NCI-H128 (cell line): Measurements from ENCODE around the gene MT2A.

ENCODE experiments used
- DNase-seq: peaks from one replicate; lab custom pipeline; 2025; ENCODE audit not compliant: unreplicated experiment; lab: John Stamatoyannopoulos, UW

Gene MT2A

DNA sequence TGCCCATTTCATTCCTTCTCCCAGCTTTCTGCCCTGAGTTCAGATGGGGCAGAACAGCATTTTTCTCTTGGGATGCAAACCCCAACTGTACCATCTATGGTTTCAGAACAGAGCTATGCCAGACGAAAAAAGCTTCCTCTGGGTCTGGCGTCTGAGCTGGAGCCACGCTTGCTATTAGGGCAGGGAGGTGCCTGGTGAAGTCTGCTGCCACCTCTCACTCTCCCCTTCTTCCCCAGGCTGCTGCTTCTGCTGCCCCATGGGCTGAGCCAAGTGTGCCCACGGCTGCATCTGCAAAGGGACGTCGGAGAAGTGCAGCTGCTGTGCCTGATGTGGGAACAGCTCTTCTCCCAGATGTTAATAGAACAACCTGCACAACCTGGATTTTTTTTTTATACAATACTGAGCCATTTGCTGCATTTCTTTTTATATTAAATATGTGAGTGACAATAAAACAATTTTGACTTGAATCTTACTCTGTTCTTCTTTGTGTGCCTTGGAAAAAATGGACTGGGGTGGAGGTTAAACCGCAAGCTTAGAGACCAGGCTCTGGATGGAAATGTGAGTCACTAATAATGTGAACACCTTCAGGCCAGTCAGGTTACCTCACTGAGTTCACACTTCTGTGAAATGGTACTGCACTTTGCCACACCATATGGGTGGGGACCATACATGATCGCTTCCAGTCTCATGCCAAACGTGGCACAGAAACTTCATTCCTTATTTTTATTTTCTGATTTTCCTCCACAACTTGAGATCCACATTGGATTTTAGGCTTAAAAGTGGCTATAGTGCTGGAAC lies 28.4 kb downstream of the MT2A start:
- no peak for DNase-seq

DNA sequence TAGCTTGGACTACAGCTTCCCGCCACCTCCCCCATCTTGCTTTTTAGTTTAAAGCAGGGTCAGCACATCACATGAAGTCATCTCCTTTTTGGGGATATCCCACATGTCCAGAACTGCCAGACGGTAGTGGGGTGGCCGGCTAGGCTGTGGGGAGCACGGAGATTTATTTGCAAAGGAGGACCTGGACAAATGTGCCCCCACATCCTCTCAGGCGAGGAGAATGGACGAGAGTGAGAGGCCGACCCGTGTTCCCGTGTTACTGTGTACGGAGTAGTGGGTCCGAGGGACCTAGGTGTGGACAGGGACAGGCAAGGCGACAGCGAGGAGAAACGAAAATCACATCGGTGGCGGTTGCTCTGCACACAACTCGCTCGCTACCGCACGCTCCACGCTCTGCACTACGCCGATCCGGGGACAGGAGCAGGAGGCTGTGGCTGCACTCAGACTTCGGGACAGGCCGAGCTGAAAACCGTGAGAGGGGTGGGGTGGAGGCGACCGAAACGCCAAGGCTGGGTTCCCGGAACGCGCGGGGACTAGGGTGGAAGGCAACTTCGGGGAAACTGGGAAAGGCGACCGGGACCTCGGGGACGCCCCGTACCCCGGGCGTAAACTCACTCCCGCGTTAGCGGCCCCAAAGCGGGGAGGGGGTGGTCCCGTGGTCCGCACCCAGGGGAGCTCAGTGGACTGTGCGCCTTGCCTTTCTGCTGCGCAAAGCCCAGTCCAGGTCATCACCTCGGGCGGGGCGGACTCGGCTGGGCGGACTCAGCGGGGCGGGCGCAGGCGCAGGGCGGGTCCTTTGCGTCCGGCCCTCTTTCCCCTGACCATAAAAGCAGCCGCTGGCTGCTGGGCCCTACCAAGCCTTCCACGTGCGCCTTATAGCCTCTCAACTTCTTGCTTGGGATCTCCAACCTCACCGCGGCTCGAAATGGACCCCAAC lies 29.7 kb downstream of the MT2A start, which contains the start of gene MT1A:
Gene MT1A, plus strand, starts transcription at position 853 of the 937 bp plus-strand sequence. Its CDS starts 73 bp downstream, at position 926.
- no peak for DNase-seq

DNA sequence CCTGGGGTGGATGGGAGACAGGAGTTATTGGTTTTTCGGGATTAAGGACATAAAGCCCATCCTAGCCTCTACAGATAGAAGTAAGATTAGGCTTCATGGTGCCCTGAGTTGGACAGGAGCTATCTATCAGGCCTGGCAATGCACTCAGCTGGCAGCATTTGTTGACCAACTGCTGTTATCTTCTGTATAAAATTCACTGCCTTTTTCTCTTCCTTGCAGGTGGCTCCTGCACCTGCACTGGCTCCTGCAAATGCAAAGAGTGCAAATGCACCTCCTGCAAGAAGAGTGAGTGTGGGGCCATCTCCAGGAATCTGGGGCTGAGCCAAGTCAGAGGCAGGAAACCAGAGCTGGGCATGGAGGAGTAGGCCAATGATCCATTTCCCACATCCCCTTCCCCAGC lies 30.7 kb downstream of the MT2A start:
- DNase-seq: no peak

DNA sequence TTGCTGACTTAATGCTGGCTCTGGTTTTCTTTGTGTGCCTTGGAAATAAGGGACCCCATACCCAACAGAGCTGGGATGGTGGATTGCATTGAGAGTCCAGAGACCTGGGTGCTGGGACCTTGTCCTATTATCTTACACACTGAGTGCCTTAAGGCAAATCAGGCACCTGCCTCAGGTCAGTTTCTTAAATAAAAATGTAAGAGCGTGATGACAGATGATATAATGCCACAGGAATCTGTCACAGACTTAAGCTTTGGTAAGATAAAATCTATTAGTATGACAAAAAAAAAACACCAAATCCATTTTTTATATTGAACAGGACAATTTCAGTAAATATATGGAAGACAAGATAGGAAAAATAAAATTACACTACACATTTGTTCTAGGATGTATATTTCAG lies 31.7 kb downstream of the MT2A start:
- no peak for DNase-seq

DNA sequence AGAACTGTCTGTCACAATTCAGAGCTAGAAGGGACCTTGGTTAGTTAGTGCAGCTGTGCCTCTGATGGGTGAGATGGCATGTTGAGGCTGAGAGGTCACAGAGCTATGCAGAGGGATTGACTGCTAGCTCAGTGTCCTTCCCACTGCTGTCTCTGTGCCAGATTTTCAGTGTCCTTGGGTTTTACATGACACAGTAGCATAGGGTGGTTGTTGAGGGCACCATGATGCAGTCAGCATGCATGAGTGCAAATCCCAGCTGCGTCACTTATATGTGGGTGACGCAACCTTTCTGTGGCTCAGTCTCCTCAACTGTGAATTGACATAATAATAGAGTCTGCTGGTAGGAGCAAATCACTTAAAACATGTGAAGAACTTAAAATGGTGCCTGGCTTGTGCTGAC lies 32.8 kb downstream of the MT2A start:
- DNase-seq: no peak

DNA sequence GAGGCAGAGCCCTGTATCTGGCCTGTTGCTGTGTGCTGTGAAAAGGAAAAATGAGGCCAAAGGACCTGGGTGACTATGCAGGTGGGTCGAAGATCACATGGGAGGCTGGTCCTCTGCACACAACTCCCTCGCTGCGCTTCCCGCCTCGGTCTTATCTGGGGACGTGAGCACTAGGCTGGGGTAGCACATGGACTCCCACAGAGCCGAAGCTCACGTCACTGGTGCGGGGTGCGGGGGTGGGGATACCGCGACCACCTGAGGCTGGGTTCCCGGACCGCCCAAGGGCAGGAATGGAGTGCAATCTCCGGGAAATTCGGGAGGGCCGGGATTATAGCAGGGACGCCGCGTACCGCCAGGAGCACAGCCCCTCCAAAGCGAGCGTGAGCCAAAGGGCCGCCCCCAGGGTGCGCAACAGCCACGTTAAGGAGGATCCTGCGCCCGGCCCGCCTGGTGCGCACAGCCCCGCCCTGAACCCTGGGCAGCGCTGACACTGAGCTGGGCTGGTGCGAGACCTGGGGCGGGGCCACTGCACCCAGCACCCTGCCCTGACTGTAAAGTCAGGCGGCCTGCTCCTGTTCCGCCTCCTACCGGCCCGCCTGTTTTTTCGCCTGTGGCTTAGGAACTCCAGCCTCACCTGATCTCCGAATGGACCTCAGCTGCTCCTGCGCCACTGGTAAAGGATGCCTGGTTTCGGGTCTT lies 34.8 kb downstream of the MT2A start:
- DNase-seq: no peak

DNA sequence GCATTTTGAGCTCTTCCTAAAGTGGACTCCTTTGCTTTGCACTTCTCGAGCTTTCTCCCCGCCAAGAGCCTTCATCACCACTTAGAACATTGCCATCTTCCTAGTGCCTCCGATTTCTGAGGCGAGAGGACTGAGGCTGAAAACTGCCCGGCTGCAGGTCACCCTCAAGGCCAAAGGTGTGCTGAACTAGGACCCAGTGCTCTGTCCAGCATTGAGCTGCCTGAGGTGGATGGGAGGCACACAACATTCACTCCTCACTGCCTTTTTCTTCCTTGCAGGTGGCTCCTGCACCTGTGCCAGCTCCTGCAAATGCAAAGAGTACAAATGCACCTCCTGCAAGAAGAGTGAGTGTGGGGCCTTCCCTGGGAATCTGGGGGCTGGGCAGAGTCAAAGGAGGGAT lies 35.4 kb downstream of the MT2A start:
- no peak for DNase-seq

DNA sequence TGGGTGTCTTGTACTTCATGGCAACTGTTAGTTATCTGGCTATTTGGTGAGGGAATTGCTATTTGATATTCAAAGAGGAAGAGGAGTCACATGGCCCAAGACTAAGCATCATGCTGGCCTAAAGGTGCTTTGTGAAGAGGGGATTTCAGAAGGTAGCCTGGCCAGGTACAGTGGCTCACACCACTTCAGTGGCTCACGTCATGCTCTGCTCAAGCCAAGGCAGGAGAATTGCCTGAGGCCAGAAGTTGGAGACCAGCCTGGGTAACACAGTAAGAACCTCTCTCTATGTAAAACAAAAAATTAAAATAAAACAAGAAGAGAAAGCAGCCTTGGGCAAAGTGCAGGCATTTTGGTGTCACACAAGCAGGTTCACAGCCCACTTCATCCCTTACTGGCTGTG lies 36.9 kb downstream of the MT2A start:
- no peak for DNase-seq

DNA sequence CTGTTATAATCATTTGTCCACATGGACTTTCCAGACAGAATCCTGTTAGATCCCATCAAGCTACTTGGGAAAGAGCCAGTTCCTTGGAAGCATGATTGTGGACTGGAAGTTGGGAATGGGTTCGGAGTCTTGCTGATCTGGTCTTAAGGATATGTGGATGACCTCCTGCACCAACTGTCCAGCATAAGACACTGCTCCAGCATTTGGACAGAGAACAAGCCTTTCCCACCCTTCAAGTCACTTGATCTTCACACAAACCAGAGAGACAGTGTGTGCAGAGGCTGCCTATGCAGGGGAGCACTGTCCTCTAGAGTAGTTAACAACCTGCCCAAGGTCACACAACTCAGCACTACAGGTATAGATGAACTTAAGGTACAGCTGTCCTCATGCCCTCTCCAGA lies 37.5 kb downstream of the MT2A start:
- DNase-seq: no peak

DNA sequence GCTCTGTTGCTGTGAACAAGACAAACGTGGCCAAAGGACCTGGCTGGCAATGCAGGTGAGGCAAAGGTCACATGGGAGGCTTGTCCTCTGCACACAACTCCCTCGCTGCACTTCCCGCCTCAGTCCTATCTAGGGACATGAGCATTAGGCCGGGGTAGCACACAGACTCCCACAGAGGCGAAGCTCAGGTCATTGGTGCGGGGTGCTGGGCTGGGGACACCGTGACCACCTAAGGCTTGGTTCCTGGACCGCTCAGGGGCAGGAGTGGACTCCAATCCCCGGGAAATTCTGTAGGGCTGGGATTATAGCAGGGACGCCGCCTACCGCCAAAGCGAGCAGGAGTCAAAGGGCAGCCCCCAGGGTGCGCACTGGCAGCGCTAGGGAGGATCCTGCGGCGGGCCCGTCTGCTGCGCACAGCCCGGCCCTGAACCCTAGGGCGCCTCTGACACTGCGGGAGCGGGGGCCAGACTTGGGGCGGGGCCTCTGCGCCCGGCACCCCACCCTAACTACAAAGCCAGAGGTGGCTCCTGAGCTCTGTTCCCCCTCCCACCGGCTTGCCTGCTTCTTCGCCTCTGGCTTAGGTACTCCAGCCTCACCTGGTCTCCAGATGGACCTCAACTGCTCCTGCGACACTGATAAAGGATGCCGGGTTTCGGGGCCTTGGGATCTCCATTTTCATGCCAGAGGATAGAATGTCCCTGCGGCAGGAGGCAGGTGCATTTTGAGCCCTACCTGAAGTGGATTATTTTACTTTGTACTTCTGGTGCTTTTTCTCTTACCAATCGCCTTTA lies 39.5 kb downstream of the MT2A start:
- no peak for DNase-seq

DNA sequence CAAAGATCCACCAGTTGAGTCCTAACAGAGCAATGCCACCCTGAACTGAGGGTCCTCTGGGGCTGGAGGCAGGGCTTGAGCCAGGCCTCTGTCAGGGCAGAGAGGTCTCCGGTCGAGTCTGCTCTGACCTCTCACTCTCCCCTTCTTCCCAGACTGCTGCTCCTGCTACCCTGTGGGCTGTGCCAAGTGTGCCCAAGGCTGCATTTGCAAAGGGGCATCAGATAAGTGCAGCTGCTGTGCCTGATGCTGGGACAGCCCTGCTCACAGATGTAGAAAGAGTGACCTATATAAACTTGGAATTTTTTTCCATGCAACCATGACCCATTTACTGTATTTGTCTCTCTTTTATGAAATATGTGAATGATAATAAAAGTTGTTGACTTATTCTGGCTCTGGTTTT lies 40.9 kb downstream of the MT2A start:
- DNase-seq: no peak

DNA sequence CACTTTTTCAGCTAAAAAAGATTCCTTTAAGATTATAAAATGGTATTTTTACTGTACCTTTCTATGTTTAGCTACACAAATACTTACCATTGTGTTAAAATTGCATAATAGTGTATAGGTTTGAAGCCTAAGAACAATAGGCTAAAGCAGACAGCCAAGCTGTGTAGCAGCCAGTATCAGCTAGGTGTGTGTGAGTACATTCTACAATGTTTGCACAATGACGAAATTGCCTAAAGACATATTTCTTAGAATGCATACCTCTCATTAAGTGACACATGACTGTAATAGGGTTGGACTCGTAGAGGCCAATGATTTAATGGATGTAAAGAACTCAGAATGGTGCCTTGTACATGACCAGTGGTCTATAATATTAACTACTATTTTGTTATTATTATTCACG lies 41.4 kb downstream of the MT2A start:
- DNase-seq: no peak

DNA sequence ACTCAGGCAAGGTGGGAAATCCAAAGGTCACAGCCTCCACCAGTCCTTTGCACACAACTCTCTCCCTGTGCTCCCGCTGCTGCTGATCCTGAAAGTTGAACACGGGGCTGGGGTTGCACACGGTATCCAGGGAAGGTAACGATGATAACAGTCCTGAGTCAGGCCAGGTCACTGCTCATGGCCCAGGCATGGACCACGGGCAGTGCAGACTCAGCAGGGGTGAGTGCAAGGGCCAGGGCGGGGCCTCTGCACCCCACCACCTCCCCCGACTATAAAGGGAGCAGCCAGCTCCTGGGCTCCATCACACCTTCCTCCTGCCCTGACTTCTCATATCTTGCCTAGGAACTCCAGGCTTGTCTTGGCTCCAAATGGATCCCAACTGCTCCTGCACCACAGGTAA lies 43.2 kb downstream of the MT2A start, which contains the start of gene MT1B:
Gene MT1B, plus strand, starts transcription at position 301 of the 400 bp plus-strand sequence. Its CDS starts 68 bp downstream, at position 369.
- DNase-seq: no peak

DNA sequence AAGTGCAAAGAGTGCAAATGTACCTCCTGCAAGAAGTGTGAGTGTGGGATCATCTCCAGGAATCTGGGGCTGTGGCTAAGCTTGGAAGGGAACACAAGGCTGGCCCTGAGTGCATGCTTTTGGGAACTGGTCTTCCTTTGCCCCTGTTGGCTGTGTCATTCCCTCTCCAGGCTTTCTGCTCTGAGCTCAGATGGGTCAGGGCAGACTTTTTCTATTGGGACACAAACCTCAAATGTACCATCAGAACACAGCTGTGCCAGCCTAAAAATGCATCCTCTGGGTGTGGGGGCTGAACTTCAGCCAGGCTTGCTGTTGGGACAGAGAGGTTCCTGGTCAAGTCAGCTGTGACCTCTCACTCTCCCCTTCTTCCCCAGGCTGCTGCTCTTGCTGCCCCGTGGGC lies 44.2 kb downstream of the MT2A start:
- no peak for DNase-seq

DNA sequence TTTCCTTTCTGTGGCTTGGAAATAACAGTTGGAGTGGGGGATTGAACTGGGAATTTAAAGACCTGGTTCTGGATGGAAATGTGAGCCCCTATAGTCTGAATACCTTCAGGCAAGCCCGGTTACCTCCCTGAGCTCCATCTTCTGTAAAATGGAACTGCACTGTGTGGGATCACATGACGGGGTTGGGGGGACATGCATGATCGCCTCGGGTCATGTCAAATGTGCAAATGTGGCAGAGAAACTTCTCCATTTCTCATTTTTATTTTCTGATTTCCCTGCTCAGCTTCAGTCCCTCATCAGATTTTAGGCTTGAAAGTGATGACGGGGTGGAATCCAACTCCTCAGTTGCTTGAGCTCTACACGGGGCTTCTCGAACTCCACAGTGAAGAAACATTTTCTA lies 44.8 kb downstream of the MT2A start:
- DNase-seq: no peak

DNA sequence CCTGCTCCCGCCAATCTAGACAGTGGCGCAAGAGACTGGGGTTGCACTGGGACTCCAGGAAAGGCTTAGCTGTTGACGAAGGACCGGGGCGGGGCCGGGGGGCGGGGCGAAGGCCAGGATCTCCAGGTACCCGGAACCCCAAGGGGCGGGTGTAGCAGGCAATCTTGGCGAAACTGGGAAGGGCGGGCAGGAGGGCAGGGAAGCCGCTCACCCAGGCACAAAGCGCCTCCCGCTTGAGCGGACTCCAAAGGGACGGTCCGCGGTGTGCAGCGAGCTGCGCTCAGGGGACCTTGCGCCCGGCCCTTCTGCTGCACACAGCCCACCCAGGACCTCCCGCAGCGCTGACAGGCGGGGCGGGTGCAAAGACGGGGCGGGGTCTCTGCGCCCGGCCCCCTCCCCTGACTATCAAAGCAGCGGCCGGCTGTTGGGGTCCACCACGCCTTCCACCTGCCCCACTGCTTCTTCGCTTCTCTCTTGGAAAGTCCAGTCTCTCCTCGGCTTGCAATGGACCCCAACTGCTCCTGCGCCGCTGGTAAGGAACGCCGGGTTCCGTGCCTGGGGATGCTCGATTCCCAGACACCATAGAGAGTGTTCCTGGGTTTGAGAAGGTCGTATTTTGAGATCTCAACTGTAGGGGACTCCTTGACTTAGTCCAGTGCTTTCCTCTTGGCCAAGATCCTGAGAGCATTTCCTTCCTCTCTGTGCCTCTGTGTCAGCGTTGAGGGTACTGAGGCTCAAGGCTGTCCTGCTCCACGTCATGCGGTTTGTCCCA lies 49.4 kb downstream of the MT2A start, which contains the start of gene MT1F:
Gene MT1F, plus strand, starts transcription at position 405 of the 772 bp plus-strand sequence. Its CDS starts 100 bp downstream, at position 505.
- DNase-seq: no peak

DNA sequence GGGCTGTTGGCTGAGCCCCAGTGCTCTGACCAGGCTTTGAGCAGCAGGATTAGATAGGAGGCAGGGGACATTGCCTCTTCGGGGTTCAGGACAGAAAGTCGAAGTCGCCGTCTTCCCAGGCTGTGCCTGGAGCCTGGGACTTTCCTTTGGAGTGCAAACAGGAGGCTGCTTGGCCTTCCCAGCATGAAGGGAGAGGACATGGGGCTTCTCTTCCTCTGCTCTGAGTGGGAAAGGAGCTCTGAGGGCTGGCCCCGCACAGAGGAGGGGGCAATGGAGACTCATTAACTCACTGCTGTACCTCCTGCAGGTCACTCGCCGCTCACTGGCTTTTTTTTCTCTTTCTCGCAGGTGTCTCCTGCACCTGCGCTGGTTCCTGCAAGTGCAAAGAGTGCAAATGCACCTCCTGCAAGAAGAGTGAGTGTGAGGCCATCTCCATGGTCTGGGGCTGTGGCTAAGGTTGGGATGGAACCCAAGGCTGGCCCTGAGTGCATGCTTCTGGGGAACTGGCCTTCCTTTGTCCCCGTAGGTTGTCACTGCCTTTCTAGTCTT lies 50.0 kb downstream of the MT2A start:
- no peak for DNase-seq
